ENCODE results near the gene CLIP3. TPM values are rescaled to one million over a fixed set of nuclear protein-coding genes. Genes with fewer than 3 reads are reported as not detected.

The CLIP3 gene
- total and polyA plus RNA-seq, 8 donors, result 1.2 to 9.1 (median 3.1) TPM

DNA sequence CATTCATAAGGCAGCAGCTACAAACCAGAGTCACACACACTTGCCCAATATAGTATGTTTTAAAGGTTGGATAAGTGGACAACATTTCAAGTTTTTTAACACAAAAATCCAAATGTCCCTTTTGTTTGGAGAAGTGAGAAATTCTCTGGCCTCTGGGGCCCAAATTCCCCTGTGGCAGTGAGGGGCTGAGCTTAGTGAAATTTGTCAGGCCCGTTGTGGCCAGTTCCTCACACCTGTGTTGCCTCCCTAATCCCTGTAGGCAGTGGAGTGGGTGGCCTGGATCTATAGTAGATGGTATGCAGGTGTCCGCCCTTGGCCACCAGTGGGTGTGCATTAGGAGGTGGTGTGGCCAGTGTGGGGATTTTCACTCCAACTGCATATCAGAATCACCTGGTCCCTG is 28.7 kb upstream of the CLIP3 start:
- Histone ChIP-seq H3K27ac (no peak overlapping the region), H3K27me3 (no peaks in the 10 kb centered on the region), H3K9me3 (no peaks in the 10 kb centered on the region), H3K4me3 (no peak overlapping the region), H3K36me3 (no peaks in the 10 kb centered on the region), H3K4me1 (no peaks in the 10 kb centered on the region)
- FAIRE-seq (no peak), ATAC-seq (no peak), DNase-seq (no peak)
- intact Hi-C loops (cut with DNase I), result no loop called here
- WGBS, 2 donors, result 92 to 100% methylated on average over 2 of the region's 2 CpGs
- TF ChIP-seq, protein P1, sequence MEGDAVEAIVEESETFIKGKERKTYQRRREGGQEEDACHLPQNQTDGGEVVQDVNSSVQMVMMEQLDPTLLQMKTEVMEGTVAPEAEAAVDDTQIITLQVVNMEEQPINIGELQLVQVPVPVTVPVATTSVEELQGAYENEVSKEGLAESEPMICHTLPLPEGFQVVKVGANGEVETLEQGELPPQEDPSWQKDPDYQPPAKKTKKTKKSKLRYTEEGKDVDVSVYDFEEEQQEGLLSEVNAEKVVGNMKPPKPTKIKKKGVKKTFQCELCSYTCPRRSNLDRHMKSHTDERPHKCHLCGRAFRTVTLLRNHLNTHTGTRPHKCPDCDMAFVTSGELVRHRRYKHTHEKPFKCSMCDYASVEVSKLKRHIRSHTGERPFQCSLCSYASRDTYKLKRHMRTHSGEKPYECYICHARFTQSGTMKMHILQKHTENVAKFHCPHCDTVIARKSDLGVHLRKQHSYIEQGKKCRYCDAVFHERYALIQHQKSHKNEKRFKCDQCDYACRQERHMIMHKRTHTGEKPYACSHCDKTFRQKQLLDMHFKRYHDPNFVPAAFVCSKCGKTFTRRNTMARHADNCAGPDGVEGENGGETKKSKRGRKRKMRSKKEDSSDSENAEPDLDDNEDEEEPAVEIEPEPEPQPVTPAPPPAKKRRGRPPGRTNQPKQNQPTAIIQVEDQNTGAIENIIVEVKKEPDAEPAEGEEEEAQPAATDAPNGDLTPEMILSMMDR (IDR thresholded peaks at IDR 0.05), result no peak

DNA sequence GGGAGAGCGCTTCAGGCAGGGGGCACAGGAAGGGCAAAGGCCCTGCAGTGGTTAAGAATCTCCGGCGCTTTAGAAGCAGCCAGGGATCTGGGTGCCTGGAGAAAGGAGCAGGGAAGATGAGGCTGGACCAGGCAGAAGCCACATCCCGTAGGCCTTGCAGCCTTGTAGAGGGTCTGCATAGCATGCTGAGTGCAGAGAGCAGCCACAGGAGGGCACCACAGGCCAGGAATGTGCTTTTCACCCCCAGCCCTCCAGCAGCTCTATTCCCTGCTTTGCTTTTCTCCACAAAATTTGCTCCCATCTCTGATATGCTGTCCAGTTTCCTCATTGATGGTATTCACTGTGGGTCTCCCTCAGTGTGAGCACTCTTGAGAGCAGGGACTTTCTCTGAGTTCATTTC is 27.8 kb upstream of the CLIP3 start:
- H3K27me3 ChIP-seq, result no peaks in the 10 kb centered on the region
- H3K36me3 ChIP-seq, result no peaks in the 10 kb centered on the region
- intact Hi-C loops (cut with DNase I), result no loop called here
- ATAC-seq, result peak in 3 of 4 donors; percentile 59 to 86 (median 73)
- H3K4me3 ChIP-seq, result no peak overlapping the region
- H3K27ac ChIP-seq, result no peak overlapping the region
- H3K9me3 ChIP-seq, result no peaks in the 10 kb centered on the region
- WGBS, 2 donors, result 81 to 85% methylated on average over 4 of the region's 4 CpGs
- H3K4me1 ChIP-seq, result peaks cover 0 to under 1% (median under 1%) of the 10 kb centered on the region in 3 donors
- no peak for DNase-seq
- FAIRE-seq, result no peak
- TF ChIP-seq, protein P1 (IDR thresholded peaks at IDR 0.05), result no peak

DNA sequence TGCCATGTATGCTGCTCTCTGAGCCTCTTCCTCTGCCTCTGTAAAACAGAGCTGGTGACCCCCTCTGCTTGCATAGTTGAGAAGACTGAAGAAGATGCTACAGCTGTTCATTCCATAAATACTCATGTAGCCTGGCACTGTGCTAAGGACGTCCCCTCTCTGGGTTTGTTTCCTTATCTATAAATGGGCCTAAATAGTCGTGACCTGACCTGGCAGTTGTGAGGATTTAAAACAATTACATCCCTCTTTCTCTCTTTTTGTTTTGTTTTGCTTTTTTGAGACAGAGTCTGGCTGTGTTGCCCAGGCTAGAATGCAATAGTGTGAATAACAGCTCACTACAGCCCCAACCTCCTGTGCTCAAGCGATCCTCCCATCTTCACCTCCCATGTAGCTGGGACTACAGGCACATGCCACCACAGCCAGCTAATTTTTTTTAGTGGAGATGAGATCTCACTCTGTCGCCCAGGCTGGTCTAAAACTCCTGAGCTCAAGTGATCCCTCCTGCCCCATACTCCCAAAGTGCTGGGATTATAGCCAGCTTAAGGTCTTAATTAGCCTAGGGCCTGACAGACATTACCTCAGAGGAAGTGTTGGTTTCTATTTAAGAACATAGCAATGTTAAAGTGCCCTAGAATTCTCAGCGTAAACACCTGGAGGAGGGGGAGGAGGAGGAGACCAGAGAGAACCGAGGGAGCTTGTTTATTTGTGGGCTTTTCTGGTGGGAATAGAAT is 26.7 kb upstream of the CLIP3 start:
- H3K9me3 ChIP-seq, result no peaks in the 10 kb centered on the region
- peaks cover 0 to 5% (median 4%) of the 10 kb centered on the region in 3 donors for H3K4me1 ChIP-seq
- H3K27me3 ChIP-seq, result no peaks in the 10 kb centered on the region
- no peaks in the 10 kb centered on the region for H3K36me3 ChIP-seq
- no peak overlapping the region for H3K27ac ChIP-seq
- intact Hi-C loops (cut with DNase I), result no loop called here
- TF ChIP-seq, protein P1 (IDR thresholded peaks at IDR 0.05), result no peak
- no peak for FAIRE-seq
- 84 to 86% methylated on average over 6 of the region's 6 CpGs for WGBS, 2 donors
- no peak for DNase-seq
- no peak for ATAC-seq
- H3K4me3 ChIP-seq, result no peak overlapping the region

DNA sequence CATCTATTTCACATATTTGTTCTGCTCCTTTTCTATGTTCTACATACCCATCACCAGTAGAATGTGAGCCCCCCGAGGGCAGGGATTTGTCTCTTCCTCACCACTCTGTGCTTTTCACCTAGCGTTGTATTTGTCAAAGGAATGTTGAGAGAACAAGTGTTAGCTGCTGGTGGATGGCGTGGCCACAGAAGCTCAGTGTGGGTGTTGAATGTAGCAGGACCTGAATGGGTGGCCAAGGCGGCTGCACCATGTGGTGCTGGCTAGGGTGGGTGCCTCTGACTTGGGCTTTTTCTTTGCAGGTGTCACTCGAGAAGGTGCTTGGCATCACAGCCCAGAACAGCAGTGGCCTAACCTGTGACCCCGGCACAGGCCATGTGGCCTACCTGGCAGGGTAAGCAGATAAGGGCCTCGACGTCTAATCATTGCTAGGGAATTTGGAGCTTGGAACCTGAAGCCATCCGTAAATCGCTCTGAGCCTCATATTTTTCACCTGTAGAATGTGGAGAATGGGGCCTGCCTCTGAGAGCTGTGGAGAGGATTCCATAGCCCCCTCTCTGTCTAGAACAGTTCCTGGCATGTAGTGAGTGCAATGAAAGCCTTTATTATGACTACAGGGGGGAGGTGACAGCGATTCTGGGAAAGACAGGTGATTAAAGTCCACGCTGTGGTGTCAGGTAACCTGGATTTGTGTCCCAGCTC is 26.0 kb upstream of the CLIP3 start:
- H3K27me3 ChIP-seq, result no peaks in the 10 kb centered on the region
- no peak overlapping the region for H3K27ac ChIP-seq
- FAIRE-seq (no peak), ATAC-seq (no peak), DNase-seq (no peak)
- WGBS, 2 donors, result 75 to 82% methylated on average over 12 of the region's 12 CpGs
- no peaks in the 10 kb centered on the region for H3K36me3 ChIP-seq
- no peaks in the 10 kb centered on the region for H3K9me3 ChIP-seq
- intact Hi-C loops (cut with DNase I), result no loop called here
- H3K4me1 ChIP-seq, result peaks cover 0 to 5% (median 4%) of the 10 kb centered on the region in 3 donors
- TF ChIP-seq, protein P1 (IDR thresholded peaks at IDR 0.05), result no peak
- no peak overlapping the region for H3K4me3 ChIP-seq
